MCF 10A (cell line): ENCODE measurements around the gene MLC1. TPM values are rescaled to one million over a fixed set of nuclear protein-coding genes. Genes with fewer than 3 reads are reported as not detected.
A peak's percentile ranks its signal among the peaks of the same experiment; 100 is the strongest.

Experiments
- BruUV-seq: library from RNA; stranded (reverse); fragments of 400-500 nt; replicated peaks from 2 replicates; lab custom pipeline; 2021; lab: Mats Ljungman, UMichigan
- CTCF ChIA-PET: fragments of 300-600 bp; sonication (Branson Sonifier 250); formaldehyde crosslinking; extraction: SDS; loops from one replicate; lab custom pipeline; 2021; ENCODE audit warnings: antibody characterized with exemption, inconsistent platforms; lab: Yijun Ruan, JAX
- POLR2A ChIA-PET: fragments of 300-600, 350-650 bp; sonication (Branson Sonifier 250); formaldehyde crosslinking; extraction: SDS; loops from one replicate; lab custom pipeline; 2020; ENCODE audit warnings: antibody characterized with exemption, inconsistent platforms; lab: Yijun Ruan, JAX
- DNase-seq: peaks from one replicate; pipeline ENCODE4 v3.0.0-alpha.2; 2018; ENCODE audit not compliant: unreplicated experiment
- H3K27ac Mint-ChIP-seq: one replicate; pipeline ENCODE4 v1.8.0; 2022; ENCODE audit warnings: mild to moderate bottlenecking, low read depth, mixed read lengths; ENCODE audit not compliant: unreplicated experiment
- H3K27me3 Mint-ChIP-seq: one replicate; pipeline ENCODE4 v1.8.0; 2022; ENCODE audit warnings: mixed read lengths; ENCODE audit not compliant: insufficient read depth, unreplicated experiment
- H3K36me3 Mint-ChIP-seq: one replicate; pipeline ENCODE4 v1.8.0; 2022; ENCODE audit warnings: mild to moderate bottlenecking, moderate library complexity, mixed read lengths; ENCODE audit not compliant: insufficient read depth, unreplicated experiment
- H3K4me1 Mint-ChIP-seq: one replicate; pipeline ENCODE4 v1.8.0; 2022; ENCODE audit warnings: mixed read lengths; ENCODE audit not compliant: insufficient read depth, unreplicated experiment
- H3K4me3 Mint-ChIP-seq: one replicate; pipeline ENCODE4 v1.8.0; 2022; ENCODE audit warnings: mild to moderate bottlenecking, moderate library complexity, mixed read lengths; ENCODE audit not compliant: unreplicated experiment
- H3K9me3 Mint-ChIP-seq: one replicate; pipeline ENCODE4 v1.8.0; 2022; ENCODE audit warnings: mixed read lengths; ENCODE audit not compliant: unreplicated experiment
- CTCF ChIP-seq: fragments of 200-600 bp; IDR thresholded peaks from one replicate; pipeline ENCODE4 v1.8.0; 2022; ENCODE audit warnings: antibody characterized with exemption, mild to moderate bottlenecking; ENCODE audit not compliant: unreplicated experiment
- intact Hi-C: fragments of 100-400 bp; cut with micrococcal nuclease; formaldehyde crosslinking; loops from 2 replicates; pipeline ENCODE4 v1.14.1; 2022
- total RNA-seq: library from RNA; stranded (reverse); gene quantifications from 2 replicates; pipeline ENCODE4 v1.2.3, GENCODE V29; 2022

MLC1 gene
- total RNA-seq, 1 experiment from 2014 or later: not detected

GRCh38 chr22:50059881-50060262 is 25.4 kb downstream of the MLC1 start:
- H3K4me1 Mint-ChIP-seq: no peaks in the 10 kb centered on the region
- no peaks in the 10 kb centered on the region for H3K36me3 Mint-ChIP-seq
- H3K4me3 Mint-ChIP-seq: no peak overlapping the region
- ChIA-PET CTCF (interaction anchor here (0.6 to 1.2 kb wide), 2 partner anchors 28 to 88 kb away, joined by 3 read pairs; no protein-coding TSS in a partner anchor), POLR2A (interaction anchor here (0.7 kb wide), 2 partner anchors 44 to 147 kb away, joined by 3 to 4 read pairs; no protein-coding TSS in a partner anchor)
- TF ChIP-seq CTCF: no peak
- DNase-seq: no peak
- no peaks in the 10 kb centered on the region for H3K9me3 Mint-ChIP-seq
- H3K27me3 Mint-ChIP-seq: no peaks in the 10 kb centered on the region
- no TSS peak for BruUV-seq
- intact Hi-C loops: no loop called here
- H3K27ac Mint-ChIP-seq: no peak overlapping the region

- Mint-ChIP-seq H3K27ac (no peak overlapping the region), H3K4me1 (no peaks in the 10 kb centered on the region), H3K9me3 (no peaks in the 10 kb centered on the region), H3K36me3 (no peaks in the 10 kb centered on the region), H3K27me3 (no peaks in the 10 kb centered on the region), H3K4me3 (no peak overlapping the region)
- BruUV-seq: no TSS peak
- intact Hi-C loops: no loop called here
- ChIA-PET CTCF (interaction anchor here (0.6 to 1.2 kb wide), 2 partner anchors 28 to 89 kb away, joined by 3 read pairs; no protein-coding TSS in a partner anchor), POLR2A (interaction anchor here (0.7 kb wide), 1 partner anchor 146 kb away, joined by 4 read pairs; no protein-coding TSS in a partner anchor)
- TF ChIP-seq CTCF: no peak
- peak; percentile 3 for DNase-seq
These were observed 26.0 kb downstream of the MLC1 start for GRCh38 chr22:50058906-50059880.

GRCh38 chr22:50058061-50058905 is 26.9 kb downstream of the MLC1 start, which contains the start of gene TTLL8:
TTLL8 (minus strand) TSS chr22:50058298.
- BruUV-seq: no TSS peak
- Mint-ChIP-seq H3K9me3 (no peaks in the 10 kb centered on the region), H3K27ac (no peak within 1 kb of the TSS), H3K4me1 (no peaks in the 10 kb centered on the region), H3K4me3 (no peak within 1 kb of the TSS), H3K36me3 (no peaks in the 10 kb centered on the region), H3K27me3 (no peaks in the 10 kb centered on the region)
- no peak for DNase-seq
- TF ChIP-seq CTCF: no peak
- intact Hi-C loops: no loop called here
- POLR2A ChIA-PET: no interaction called here
- CTCF ChIA-PET: no interaction called here
